Tibial nerve (tissue), 4 donors: ENCODE data around the gene MCEMP1. TPM values are rescaled to one million over a fixed set of nuclear protein-coding genes. Genes with fewer than 3 reads are reported as not detected.

Experiments used
- DNase-seq, 2 donors: peaks; one replicate each; pipeline ENCODE4 v3.0.0-alpha.2; 2019; ENCODE audit warnings: low spot score in 2 of 2
- H3K27ac ChIP-seq, 4 donors: fragments of 200-600 bp; sonication (generic) in 3 of 4; one replicate each; pipeline ENCODE4 v1.5.1; 2017 to 2019; ENCODE audit warnings: mild to moderate bottlenecking in 1 of 4
- H3K27me3 ChIP-seq, 2 donors: fragments of 200-600 bp; sonication (generic) in 1 of 2; one replicate each; pipeline versions ENCODE4 v1.5.1 to v1.6.0; 2017 to 2019
- H3K36me3 ChIP-seq, 3 donors: fragments of 200-600 bp; sonication (generic); one replicate each; pipeline ENCODE4 v1.5.1; 2018 to 2019
- H3K4me1 ChIP-seq, 4 donors: fragments of 200-600 bp; sonication (generic) in 3 of 4; one replicate each; pipeline ENCODE4 v1.5.1; 2017 to 2019
- H3K4me3 ChIP-seq, 4 donors: fragments of 200-600 bp; sonication (generic) in 3 of 4; one replicate each; pipeline ENCODE4 v1.5.1; 2017 to 2019; ENCODE audit warnings: mild to moderate bottlenecking in 1 of 4, moderate library complexity in 1 of 4
- H3K9me3 ChIP-seq, 4 donors: fragments of 200-600 bp; sonication (generic) in 3 of 4; one replicate each; pipeline ENCODE4 v1.5.1; 2017 to 2019
- EP300 ChIP-seq, 2 donors: sonication (generic); formaldehyde crosslinking; IDR thresholded peaks; one replicate each; pipeline ENCODE4 v1.6.1; 2017; ENCODE audit warnings: antibody characterized with exemption in 2 of 2, mild to moderate bottlenecking in 1 of 2
- POLR2A ChIP-seq, 2 donors: fragments of 450-650 bp; IDR thresholded peaks; one replicate each; pipeline ENCODE4 v1.6.1; 2017; ENCODE audit warnings: antibody characterized with exemption in 2 of 2, mild to moderate bottlenecking in 2 of 2, moderate library complexity in 2 of 2
- WGBS, 2 donors: methylation state at CpG; one replicate each; pipeline ENCODE4 v1.1.5; 2018; 5-methylcytosine and 5-hydroxymethylcytosine counted together
- total RNA-seq, 4 donors: library from RNA; depleted of rRNA; stranded (reverse); fragments of >200 nt; gene quantifications; one replicate each; pipeline ENCODE4 v1.1.0, GENCODE V29; 2016
- TF ChIP-seq, protein P1 (sequence below), 5 experiments: fragments of 200-600 bp in 3 of 5; fragments of 450-650 bp in 2 of 5; sonication (generic) in 3 of 5; IDR thresholded peaks; one replicate each; pipeline ENCODE4 v1.5.1; 2016 to 2019; ENCODE audit warnings: antibody characterized with exemption in 5 of 5, mild to moderate bottlenecking in 3 of 5, moderate library complexity in 2 of 5

The MCEMP1 gene
- total RNA-seq, 4 donors from 2014 or later = 1.5 TPM; not detected in 3

GRCh38 chr19:7665076-7665475, 11.8 kb upstream of the MCEMP1 start:
- TF ChIP-seq POLR2A (IDR thresholded peaks at IDR 0.05) (no peak), EP300 (IDR thresholded peaks at IDR 0.05) (no peak)
- TF ChIP-seq, protein P1, sequence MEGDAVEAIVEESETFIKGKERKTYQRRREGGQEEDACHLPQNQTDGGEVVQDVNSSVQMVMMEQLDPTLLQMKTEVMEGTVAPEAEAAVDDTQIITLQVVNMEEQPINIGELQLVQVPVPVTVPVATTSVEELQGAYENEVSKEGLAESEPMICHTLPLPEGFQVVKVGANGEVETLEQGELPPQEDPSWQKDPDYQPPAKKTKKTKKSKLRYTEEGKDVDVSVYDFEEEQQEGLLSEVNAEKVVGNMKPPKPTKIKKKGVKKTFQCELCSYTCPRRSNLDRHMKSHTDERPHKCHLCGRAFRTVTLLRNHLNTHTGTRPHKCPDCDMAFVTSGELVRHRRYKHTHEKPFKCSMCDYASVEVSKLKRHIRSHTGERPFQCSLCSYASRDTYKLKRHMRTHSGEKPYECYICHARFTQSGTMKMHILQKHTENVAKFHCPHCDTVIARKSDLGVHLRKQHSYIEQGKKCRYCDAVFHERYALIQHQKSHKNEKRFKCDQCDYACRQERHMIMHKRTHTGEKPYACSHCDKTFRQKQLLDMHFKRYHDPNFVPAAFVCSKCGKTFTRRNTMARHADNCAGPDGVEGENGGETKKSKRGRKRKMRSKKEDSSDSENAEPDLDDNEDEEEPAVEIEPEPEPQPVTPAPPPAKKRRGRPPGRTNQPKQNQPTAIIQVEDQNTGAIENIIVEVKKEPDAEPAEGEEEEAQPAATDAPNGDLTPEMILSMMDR (IDR thresholded peaks at IDR 0.05) = no peak
- no peak overlapping the region for H3K27ac ChIP-seq
- peaks cover 0 to 23% of the 10 kb centered on the region in 2 donors for H3K27me3 ChIP-seq
- H3K4me3 ChIP-seq = no peak overlapping the region
- no peak for DNase-seq
- WGBS, 2 donors = 35 to 53% methylated on average over 4 of the region's 4 CpGs
- H3K36me3 ChIP-seq = no peaks in the 10 kb centered on the region
- H3K9me3 ChIP-seq = no peaks in the 10 kb centered on the region
- H3K4me1 ChIP-seq = peaks cover 0 to under 1% (median 0%) of the 10 kb centered on the region in 4 donors

GRCh38 chr19:7668842-7669241, 8.0 kb upstream of the MCEMP1 start, which contains the start of gene RETN:
TSS of gene RETN (plus strand) at chr19:7669049. CDS start at chr19:7669327, 278 bp downstream.
- Histone ChIP-seq H3K27ac (no peak within 1 kb of the TSS), H3K4me3 (no peak within 1 kb of the TSS)
- WGBS, 2 donors = 68 to 84% methylated on average over 9 of the region's 9 CpGs

GRCh38 chr19:7669641-7670040, 7.2 kb upstream of the MCEMP1 start:
- Histone ChIP-seq H3K36me3 (no peaks in the 10 kb centered on the region), H3K27me3 (peaks cover 0 to 40% of the 10 kb centered on the region in 2 donors), H3K27ac (no peak overlapping the region), H3K4me1 (peaks cover 0 to 11% (median 0%) of the 10 kb centered on the region in 4 donors), H3K4me3 (no peak overlapping the region), H3K9me3 (no peaks in the 10 kb centered on the region)
- no peak for DNase-seq
- WGBS, 2 donors = 24 to 29% methylated on average over 9 of the region's 9 CpGs
- TF ChIP-seq, protein P1 (IDR thresholded peaks at IDR 0.05) = no peak
- TF ChIP-seq EP300 (IDR thresholded peaks at IDR 0.05) (no peak), POLR2A (IDR thresholded peaks at IDR 0.05) (no peak)

More at GRCh38 chr19:7668842-7669241, 8.0 kb upstream of the MCEMP1 start, which contains the start of gene RETN:
- Histone ChIP-seq H3K4me1 (peaks cover 0 to 6% (median 0%) of the 10 kb centered on the region in 4 donors), H3K36me3 (no peaks in the 10 kb centered on the region), H3K9me3 (no peaks in the 10 kb centered on the region), H3K27me3 (peaks cover 0 to 46% of the 10 kb centered on the region in 2 donors)
- TF ChIP-seq, protein P1 (IDR thresholded peaks at IDR 0.05) = no peak
- no peak for TF ChIP-seq EP300 (IDR thresholded peaks at IDR 0.05)
- no peak for TF ChIP-seq POLR2A (IDR thresholded peaks at IDR 0.05)
- no peak for DNase-seq

GRCh38 chr19:7670150-7670783, 6.6 kb upstream of the MCEMP1 start:
- Histone ChIP-seq H3K4me1 (peaks cover 0 to 11% (median 0%) of the 10 kb centered on the region in 4 donors), H3K9me3 (no peaks in the 10 kb centered on the region), H3K4me3 (no peak overlapping the region), H3K36me3 (no peaks in the 10 kb centered on the region), H3K27me3 (peaks cover 0 to 40% of the 10 kb centered on the region in 2 donors), H3K27ac (no peak overlapping the region)
- WGBS, 2 donors = 0% methylated on average over 34 to 39 of the region's 43 CpGs
- DNase-seq = no peak
- TF ChIP-seq, protein P1 (IDR thresholded peaks at IDR 0.05) = no peak
- TF ChIP-seq POLR2A (IDR thresholded peaks at IDR 0.05) (no peak), EP300 (IDR thresholded peaks at IDR 0.05) (no peak)

- DNase-seq = no peak
- peaks cover 0 to 40% of the 10 kb centered on the region in 2 donors for H3K27me3 ChIP-seq
- TF ChIP-seq EP300 (IDR thresholded peaks at IDR 0.05) = no peak
- TF ChIP-seq POLR2A (IDR thresholded peaks at IDR 0.05) = no peak
- TF ChIP-seq, protein P1 (IDR thresholded peaks at IDR 0.05) = no peak
- no peak overlapping the region for H3K4me3 ChIP-seq
- WGBS, 2 donors = 19 to 27% methylated on average over 8 to 9 of the region's 9 CpGs
- H3K36me3 ChIP-seq = no peaks in the 10 kb centered on the region
- H3K27ac ChIP-seq = no peak overlapping the region
- H3K4me1 ChIP-seq = peaks cover 0 to 11% (median 0%) of the 10 kb centered on the region in 4 donors
- H3K9me3 ChIP-seq = no peaks in the 10 kb centered on the region
Observed at GRCh38 chr19:7670790-7671189, 6.1 kb upstream of the MCEMP1 start.
